HUES64 (cell line): Measurements from ENCODE around the gene PIWIL1.

Experiments
- H3K27ac ChIP-seq: 2 replicates; pipeline ENCODE4 v1.7.0; 2013; ENCODE audit warnings: low read depth, low read length, inconsistent platforms
- H3K27me3 ChIP-seq: 2 replicates; pipeline ENCODE4 v1.6.1; 2013; ENCODE audit warnings: mild to moderate bottlenecking, low read length; ENCODE audit not compliant: insufficient read depth
- H3K36me3 ChIP-seq: 2 replicates; pipeline ENCODE4 v1.6.1; 2013; ENCODE audit warnings: mild to moderate bottlenecking, low read length; ENCODE audit not compliant: insufficient read depth
- H3K4me1 ChIP-seq: 2 replicates; pipeline ENCODE4 v1.6.1; 2013; ENCODE audit warnings: mild to moderate bottlenecking, low read length, moderate library complexity; ENCODE audit not compliant: insufficient read depth
- H3K4me3 ChIP-seq: 2 replicates; pipeline ENCODE4 v1.5.1; 2013; ENCODE audit warnings: mild to moderate bottlenecking, low read length, moderate library complexity
- H3K9ac ChIP-seq: 2 replicates; pipeline ENCODE4 v1.6.1; 2013; ENCODE audit warnings: mild to moderate bottlenecking, low read depth, low read length
- H3K9me3 ChIP-seq: 2 replicates; pipeline ENCODE4 v1.6.1; 2013; ENCODE audit warnings: low read depth, low read length; ENCODE audit not compliant: insufficient read depth
- WGBS: fragments of 150-250, 120-280 bp; methylation state at CpG from one replicate; pipeline ENCODE4 v1.1.7; 2013; ENCODE audit warnings: missing lambda C conversion rate; 5-methylcytosine and 5-hydroxymethylcytosine counted together

The PIWIL1 gene

GRCh38 chr12:130308393-130308792, 29.3 kb upstream of the PIWIL1 start:
- no peaks in the 10 kb centered on the region for H3K9me3 ChIP-seq
- 0 out of 2 replicates have a peak, but pooled peaks cover 3% of the 10 kb centered on the region for H3K27me3 ChIP-seq
- H3K4me3 ChIP-seq, result no peak overlapping the region
- H3K9ac ChIP-seq, result no peak overlapping the region
- H3K36me3 ChIP-seq, result no peaks in the 10 kb centered on the region
- H3K27ac ChIP-seq, result no peak overlapping the region
- no peaks in the 10 kb centered on the region for H3K4me1 ChIP-seq
- WGBS, result 93% methylated on average over 6 of the region's 6 CpGs

GRCh38 chr12:130316251-130316650, 21.4 kb upstream of the PIWIL1 start:
- H3K4me3 ChIP-seq, result no peak overlapping the region
- H3K27me3 ChIP-seq, result peaks cover 6% of the 10 kb centered on the region
- H3K4me1 ChIP-seq, result no peaks in the 10 kb centered on the region
- 95% methylated on average over 3 of the region's 3 CpGs for WGBS
- H3K9ac ChIP-seq, result no peak overlapping the region
- no peaks in the 10 kb centered on the region; the same call in 1 of the 2 replicates for H3K9me3 ChIP-seq
- H3K36me3 ChIP-seq, result no peaks in the 10 kb centered on the region
- no peak overlapping the region for H3K27ac ChIP-seq

- Histone ChIP-seq H3K4me3 (no peak overlapping the region), H3K27me3 (peaks cover 28% of the 10 kb centered on the region), H3K27ac (no peak overlapping the region), H3K9ac (no peak overlapping the region), H3K9me3 (no peaks in the 10 kb centered on the region), H3K4me1 (no peaks in the 10 kb centered on the region), H3K36me3 (no peaks in the 10 kb centered on the region)
- WGBS, result 100% methylated on average over 1 of the region's 2 CpGs
These were observed 17.2 kb upstream of the PIWIL1 start for GRCh38 chr12:130320536-130320935.

- H3K36me3 ChIP-seq, result no peaks in the 10 kb centered on the region
- H3K9me3 ChIP-seq, result no peaks in the 10 kb centered on the region
- no peak overlapping the region for H3K27ac ChIP-seq
- no peak overlapping the region for H3K9ac ChIP-seq
- WGBS, result 90% methylated on average over 3 of the region's 3 CpGs
- peaks cover 28% of the 10 kb centered on the region for H3K27me3 ChIP-seq
- no peak overlapping the region for H3K4me3 ChIP-seq
- no peaks in the 10 kb centered on the region for H3K4me1 ChIP-seq
These were observed 15.4 kb upstream of the PIWIL1 start for GRCh38 chr12:130322263-130322662.

GRCh38 chr12:130330685-130331084, 7.0 kb upstream of the PIWIL1 start:
- Histone ChIP-seq H3K4me3 (no peak overlapping the region), H3K9me3 (no peaks in the 10 kb centered on the region), H3K36me3 (no peaks in the 10 kb centered on the region), H3K9ac (no peak overlapping the region), H3K27ac (no peak overlapping the region), H3K27me3 (peaks cover 14% of the 10 kb centered on the region; the same call in 1 of the 2 replicates), H3K4me1 (no peaks in the 10 kb centered on the region)
- WGBS, result 93% methylated on average over 9 of the region's 9 CpGs

GRCh38 chr12:130331146-130331545, 6.5 kb upstream of the PIWIL1 start:
- no peaks in the 10 kb centered on the region for H3K36me3 ChIP-seq
- H3K27me3 ChIP-seq, result peaks cover 14% of the 10 kb centered on the region; the same call in 1 of the 2 replicates
- no peaks in the 10 kb centered on the region for H3K9me3 ChIP-seq
- H3K27ac ChIP-seq, result no peak overlapping the region
- no peaks in the 10 kb centered on the region for H3K4me1 ChIP-seq
- WGBS, result 65% methylated on average over 14 of the region's 14 CpGs
- no peak overlapping the region for H3K4me3 ChIP-seq
- H3K9ac ChIP-seq, result no peak overlapping the region

- Histone ChIP-seq H3K4me3 (no peak overlapping the region), H3K4me1 (no peaks in the 10 kb centered on the region), H3K9me3 (no peaks in the 10 kb centered on the region), H3K36me3 (no peaks in the 10 kb centered on the region), H3K27me3 (peaks cover 10% of the 10 kb centered on the region; the same call in 1 of the 2 replicates), H3K9ac (no peak overlapping the region), H3K27ac (no peak overlapping the region)
- 87% methylated on average over 10 of the region's 10 CpGs for whole genome bisulfite sequencing
These were observed 4.3 kb upstream of the PIWIL1 start for GRCh38 chr12:130333341-130333740.

GRCh38 chr12:130334399-130334798, 3.3 kb upstream of the PIWIL1 start:
- no peaks in the 10 kb centered on the region for H3K4me1 ChIP-seq
- no peak overlapping the region for H3K4me3 ChIP-seq
- H3K27ac ChIP-seq, result no peak overlapping the region
- H3K36me3 ChIP-seq, result no peaks in the 10 kb centered on the region
- peaks cover 17% of the 10 kb centered on the region for H3K27me3 ChIP-seq
- WGBS, result 93% methylated on average over 8 of the region's 8 CpGs
- no peaks in the 10 kb centered on the region for H3K9me3 ChIP-seq
- no peak overlapping the region for H3K9ac ChIP-seq

GRCh38 chr12:130334937-130335336, 2.8 kb upstream of the PIWIL1 start:
- Histone ChIP-seq H3K9ac (no peak overlapping the region), H3K27me3 (peaks cover 23% of the 10 kb centered on the region), H3K4me3 (no peak overlapping the region), H3K9me3 (no peaks in the 10 kb centered on the region), H3K4me1 (no peaks in the 10 kb centered on the region), H3K27ac (no peak overlapping the region), H3K36me3 (no peaks in the 10 kb centered on the region)
- 46% methylated on average over 15 of the region's 15 CpGs for WGBS

GRCh38 chr12:130335517-130336392, 1.9 kb upstream of the PIWIL1 start:
- Histone ChIP-seq H3K27ac (no peak overlapping the region), H3K9me3 (no peaks in the 10 kb centered on the region), H3K36me3 (no peaks in the 10 kb centered on the region), H3K4me3 (no peak overlapping the region), H3K9ac (no peak overlapping the region), H3K4me1 (no peaks in the 10 kb centered on the region), H3K27me3 (peaks cover 31% of the 10 kb centered on the region)
- 59% methylated on average over 15 of the region's 15 CpGs for WGBS

- Histone ChIP-seq H3K4me3 (no peak overlapping the region), H3K36me3 (no peaks in the 10 kb centered on the region), H3K9me3 (no peaks in the 10 kb centered on the region), H3K27ac (no peak overlapping the region), H3K4me1 (no peaks in the 10 kb centered on the region), H3K9ac (no peak overlapping the region), H3K27me3 (peaks cover 36% of the 10 kb centered on the region)
- 90% methylated on average over 32 of the region's 33 CpGs for WGBS
These were observed 782 bp upstream of the PIWIL1 start for GRCh38 chr12:130336723-130337487.
